GM23338 (cell line): Measurements from ENCODE around the gene HSPA12B. TPM values are rescaled to one million over a fixed set of nuclear protein-coding genes. Genes with fewer than 3 reads are reported as not detected.

Source experiments
- ATAC-seq: fragments of 200-7000 bp; cut with Tn5 transposase; 3 replicates; pipeline ENCODE4 v1.9.1; 2020
- DNase-seq: peaks from one replicate; pipeline ENCODE4 v3.0.0-alpha.2; 2015; ENCODE audit warnings: low spot score
- H2AFZ ChIP-seq: fragments of 200-600 bp; sonication (generic); 2 replicates; pipeline ENCODE4 v1.8.0; 2016; ENCODE audit warnings: antibody characterized with exemption, mild to moderate bottlenecking, moderate library complexity
- H3F3A ChIP-seq: fragments of 200-600 bp; sonication (generic); replicated peaks from 2 replicates; pipeline ENCODE4 v1.8.0; 2017; ENCODE audit warnings: antibody characterized with exemption, mixed run types, low read depth
- H3K27ac ChIP-seq: fragments of 200-600 bp; sonication (generic); 2 replicates; pipeline ENCODE4 v1.6.1; 2016; ENCODE audit warnings: low read depth
- H3K27me3 ChIP-seq: fragments of 200-600 bp; sonication (generic); 2 replicates; pipeline ENCODE4 v1.8.0; 2016; ENCODE audit warnings: mild to moderate bottlenecking, mixed run types, moderate library complexity; ENCODE audit not compliant: insufficient read depth
- H3K36me3 ChIP-seq: fragments of 200-600 bp; sonication (generic); 2 replicates; pipeline ENCODE4 v1.8.0; 2016; ENCODE audit warnings: mild to moderate bottlenecking; ENCODE audit not compliant: insufficient read depth
- H3K4me1 ChIP-seq: fragments of 200-600 bp; sonication (generic); 2 replicates; pipeline ENCODE4 v1.8.0; 2016; ENCODE audit warnings: mild to moderate bottlenecking, moderate library complexity; ENCODE audit not compliant: insufficient read depth
- H3K4me2 ChIP-seq: fragments of 200-600 bp; sonication (generic); 2 replicates; pipeline ENCODE4 v1.7.1; 2017; ENCODE audit warnings: mixed run types
- H3K4me3 ChIP-seq: fragments of 200-600 bp; sonication (generic); 2 replicates; pipeline ENCODE4 v1.6.1; 2016; ENCODE audit warnings: mixed run types
- H3K79me2 ChIP-seq: fragments of 200-600 bp; sonication (generic); replicated peaks from 2 replicates; pipeline ENCODE4 v1.8.0; 2017; ENCODE audit warnings: mild to moderate bottlenecking; ENCODE audit not compliant: insufficient read depth
- H3K9me2 ChIP-seq: fragments of 200-600 bp; sonication (generic); 2 replicates; pipeline ENCODE4 v1.8.0; 2017; ENCODE audit not compliant: insufficient read depth
- H4K20me1 ChIP-seq: fragments of 200-600 bp; sonication (generic); replicated peaks from 2 replicates; pipeline ENCODE4 v1.8.0; 2017; ENCODE audit warnings: mild to moderate bottlenecking; ENCODE audit not compliant: insufficient read depth
- H3K27ac Mint-ChIP-seq: 2 replicates; pipeline ENCODE4 v1.8.0; 2020; ENCODE audit warnings: inconsistent platforms, mild to moderate bottlenecking, moderate library complexity, mixed read lengths
- H3K27me3 Mint-ChIP-seq: 3 replicates; pipeline ENCODE4 v1.8.0; 2022; ENCODE audit warnings: low read depth, mild to moderate bottlenecking, moderate library complexity, mixed read lengths, inconsistent platforms; ENCODE audit not compliant: insufficient read depth, poor library complexity
- H3K36me3 Mint-ChIP-seq: 3 replicates; pipeline ENCODE4 v1.8.0; 2021; ENCODE audit warnings: low read depth, mild to moderate bottlenecking, inconsistent platforms, moderate library complexity, mixed read lengths
- H3K4me1 Mint-ChIP-seq: 3 replicates; pipeline ENCODE4 v1.8.0; 2020; ENCODE audit warnings: mild to moderate bottlenecking, inconsistent platforms, mixed read lengths
- H3K4me3 Mint-ChIP-seq: 3 replicates; pipeline ENCODE4 v1.8.0; 2021; ENCODE audit warnings: moderate library complexity, mild to moderate bottlenecking, inconsistent platforms, mixed read lengths
- H3K9me3 Mint-ChIP-seq: 3 replicates; pipeline ENCODE4 v1.8.0; 2020; ENCODE audit warnings: moderate library complexity, mild to moderate bottlenecking, inconsistent platforms, mixed read lengths
- CREB1 ChIP-seq: fragments of 250-450 bp; sonication (Bioruptor Pico); IDR thresholded peaks from 2 replicates; pipeline ENCODE4 v1.5.0; 2020; ENCODE audit warnings: low read depth, mild to moderate bottlenecking, moderate library complexity
- ETS1 ChIP-seq: IDR thresholded peaks from 2 replicates; pipeline ENCODE4 v1.6.1; 2016; ENCODE audit warnings: antibody characterized with exemption
- EZH2 ChIP-seq: fragments of 200-600 bp; sonication (generic); IDR thresholded peaks from one replicate; pipeline ENCODE4 v1.8.0; 2017; ENCODE audit warnings: antibody characterized with exemption, mild to moderate bottlenecking, low read depth; ENCODE audit not compliant: unreplicated experiment
- EZH2phosphoT487 ChIP-seq: fragments of 200-600 bp; sonication (generic); IDR thresholded peaks from one replicate; pipeline ENCODE4 v1.8.1; 2018; ENCODE audit warnings: antibody characterized with exemption; ENCODE audit not compliant: unreplicated experiment
- JUNB ChIP-seq: IDR thresholded peaks from one replicate; pipeline ENCODE4 v1.6.1; 2016; ENCODE audit warnings: antibody characterized with exemption; ENCODE audit not compliant: unreplicated experiment
- NANOG ChIP-seq: IDR thresholded peaks from 2 replicates; pipeline ENCODE4 v1.6.1; 2016; ENCODE audit warnings: antibody characterized with exemption, borderline replicate concordance
- POLR2AphosphoS5 ChIP-seq: IDR thresholded peaks from 2 replicates; pipeline ENCODE4 v1.6.1; 2016; ENCODE audit warnings: antibody characterized with exemption, low read depth
- STAT1 ChIP-seq: IDR thresholded peaks from one replicate; pipeline ENCODE4 v1.6.1; 2016; ENCODE audit warnings: antibody characterized with exemption; ENCODE audit not compliant: unreplicated experiment
- ZNF114 ChIP-seq: fragments of 250-450 bp; sonication (Bioruptor Pico); IDR thresholded peaks from 2 replicates; pipeline ENCODE4 v1.5.0; 2020; ENCODE audit warnings: mild to moderate bottlenecking, moderate library complexity
- ZNF331 ChIP-seq: fragments of 250-450 bp; sonication (Bioruptor Pico); IDR thresholded peaks from 2 replicates; pipeline ENCODE4 v1.5.0; 2020; ENCODE audit warnings: low read depth, mild to moderate bottlenecking, moderate library complexity
- polyA plus RNA-seq: library from polyadenylated mRNA; unstranded; fragments of >200 nt; fragmentation: Nextera tagmentation; extraction: Ambion mirVana; gene quantifications from 2 replicates; pipeline ENCODE4 v1.2.1, GENCODE V29; 2016
- total RNA-seq: library from RNA; depleted of rRNA; stranded (reverse); fragments of >200 nt; shearing (Covaris generic); gene quantifications from 2 replicates; pipeline ENCODE4 v1.2.3, GENCODE V29; 2014
- TF ChIP-seq, protein P1 (sequence below): fragments of 250-450 bp; sonication (Bioruptor Pico); IDR thresholded peaks from 2 replicates; pipeline ENCODE4 v1.5.0; 2020; ENCODE audit warnings: mild to moderate bottlenecking, moderate library complexity
- TF ChIP-seq, protein P2 (sequence below): IDR thresholded peaks from one replicate; pipeline ENCODE4 v1.6.1; 2018; ENCODE audit warnings: antibody characterized with exemption; ENCODE audit not compliant: unreplicated experiment
- TF ChIP-seq, protein P3 (sequence below), 2 experiments: fragments of 200-600 bp in 1 of 2; sonication (generic) in 1 of 2; conservative IDR thresholded peaks; 2 replicates each; pipeline versions ENCODE4 v1.5.1 to v1.6.1; 2016 to 2017; ENCODE audit warnings: antibody characterized with exemption in 2 of 2, low read depth in 2 of 2, mild to moderate bottlenecking in 2 of 2, moderate library complexity in 1 of 2

Gene HSPA12B
- total and polyA plus RNA-seq, 2 experiments from 2014 or later: 2.8 to 6.5 TPM

GRCh38 chr20:3729378-3729777 lies 3.1 kb upstream of the HSPA12B start:
- H3F3A ChIP-seq: no peaks in the 10 kb centered on the region
- no peaks in the 10 kb centered on the region for H3K9me2 ChIP-seq
- no peak overlapping the region for H2AFZ ChIP-seq
- Mint-ChIP-seq H3K27me3 (peaks cover 33% of the 10 kb centered on the region), H3K9me3 (no peaks in the 10 kb centered on the region; the same call in 1 of the 3 replicates), H3K4me1 (peaks cover 19% of the 10 kb centered on the region), H3K4me3 (no peak overlapping the region), H3K27ac (no peak overlapping the region), H3K36me3 (no peaks in the 10 kb centered on the region; the same call in 2 of the 3 replicates)
- H3K79me2 ChIP-seq: no peaks in the 10 kb centered on the region
- TF ChIP-seq EZH2phosphoT487 (no peak), ETS1 (no peak), NANOG (no peak), EZH2 (no peak), POLR2AphosphoS5 (no peak), CREB1 (CRISPR knock-in tag) (no peak), JUNB (no peak), ZNF114 (CRISPR knock-in tag) (no peak), STAT1 (no peak), ZNF331 (CRISPR knock-in tag) (no peak)
- TF ChIP-seq, protein P1, sequence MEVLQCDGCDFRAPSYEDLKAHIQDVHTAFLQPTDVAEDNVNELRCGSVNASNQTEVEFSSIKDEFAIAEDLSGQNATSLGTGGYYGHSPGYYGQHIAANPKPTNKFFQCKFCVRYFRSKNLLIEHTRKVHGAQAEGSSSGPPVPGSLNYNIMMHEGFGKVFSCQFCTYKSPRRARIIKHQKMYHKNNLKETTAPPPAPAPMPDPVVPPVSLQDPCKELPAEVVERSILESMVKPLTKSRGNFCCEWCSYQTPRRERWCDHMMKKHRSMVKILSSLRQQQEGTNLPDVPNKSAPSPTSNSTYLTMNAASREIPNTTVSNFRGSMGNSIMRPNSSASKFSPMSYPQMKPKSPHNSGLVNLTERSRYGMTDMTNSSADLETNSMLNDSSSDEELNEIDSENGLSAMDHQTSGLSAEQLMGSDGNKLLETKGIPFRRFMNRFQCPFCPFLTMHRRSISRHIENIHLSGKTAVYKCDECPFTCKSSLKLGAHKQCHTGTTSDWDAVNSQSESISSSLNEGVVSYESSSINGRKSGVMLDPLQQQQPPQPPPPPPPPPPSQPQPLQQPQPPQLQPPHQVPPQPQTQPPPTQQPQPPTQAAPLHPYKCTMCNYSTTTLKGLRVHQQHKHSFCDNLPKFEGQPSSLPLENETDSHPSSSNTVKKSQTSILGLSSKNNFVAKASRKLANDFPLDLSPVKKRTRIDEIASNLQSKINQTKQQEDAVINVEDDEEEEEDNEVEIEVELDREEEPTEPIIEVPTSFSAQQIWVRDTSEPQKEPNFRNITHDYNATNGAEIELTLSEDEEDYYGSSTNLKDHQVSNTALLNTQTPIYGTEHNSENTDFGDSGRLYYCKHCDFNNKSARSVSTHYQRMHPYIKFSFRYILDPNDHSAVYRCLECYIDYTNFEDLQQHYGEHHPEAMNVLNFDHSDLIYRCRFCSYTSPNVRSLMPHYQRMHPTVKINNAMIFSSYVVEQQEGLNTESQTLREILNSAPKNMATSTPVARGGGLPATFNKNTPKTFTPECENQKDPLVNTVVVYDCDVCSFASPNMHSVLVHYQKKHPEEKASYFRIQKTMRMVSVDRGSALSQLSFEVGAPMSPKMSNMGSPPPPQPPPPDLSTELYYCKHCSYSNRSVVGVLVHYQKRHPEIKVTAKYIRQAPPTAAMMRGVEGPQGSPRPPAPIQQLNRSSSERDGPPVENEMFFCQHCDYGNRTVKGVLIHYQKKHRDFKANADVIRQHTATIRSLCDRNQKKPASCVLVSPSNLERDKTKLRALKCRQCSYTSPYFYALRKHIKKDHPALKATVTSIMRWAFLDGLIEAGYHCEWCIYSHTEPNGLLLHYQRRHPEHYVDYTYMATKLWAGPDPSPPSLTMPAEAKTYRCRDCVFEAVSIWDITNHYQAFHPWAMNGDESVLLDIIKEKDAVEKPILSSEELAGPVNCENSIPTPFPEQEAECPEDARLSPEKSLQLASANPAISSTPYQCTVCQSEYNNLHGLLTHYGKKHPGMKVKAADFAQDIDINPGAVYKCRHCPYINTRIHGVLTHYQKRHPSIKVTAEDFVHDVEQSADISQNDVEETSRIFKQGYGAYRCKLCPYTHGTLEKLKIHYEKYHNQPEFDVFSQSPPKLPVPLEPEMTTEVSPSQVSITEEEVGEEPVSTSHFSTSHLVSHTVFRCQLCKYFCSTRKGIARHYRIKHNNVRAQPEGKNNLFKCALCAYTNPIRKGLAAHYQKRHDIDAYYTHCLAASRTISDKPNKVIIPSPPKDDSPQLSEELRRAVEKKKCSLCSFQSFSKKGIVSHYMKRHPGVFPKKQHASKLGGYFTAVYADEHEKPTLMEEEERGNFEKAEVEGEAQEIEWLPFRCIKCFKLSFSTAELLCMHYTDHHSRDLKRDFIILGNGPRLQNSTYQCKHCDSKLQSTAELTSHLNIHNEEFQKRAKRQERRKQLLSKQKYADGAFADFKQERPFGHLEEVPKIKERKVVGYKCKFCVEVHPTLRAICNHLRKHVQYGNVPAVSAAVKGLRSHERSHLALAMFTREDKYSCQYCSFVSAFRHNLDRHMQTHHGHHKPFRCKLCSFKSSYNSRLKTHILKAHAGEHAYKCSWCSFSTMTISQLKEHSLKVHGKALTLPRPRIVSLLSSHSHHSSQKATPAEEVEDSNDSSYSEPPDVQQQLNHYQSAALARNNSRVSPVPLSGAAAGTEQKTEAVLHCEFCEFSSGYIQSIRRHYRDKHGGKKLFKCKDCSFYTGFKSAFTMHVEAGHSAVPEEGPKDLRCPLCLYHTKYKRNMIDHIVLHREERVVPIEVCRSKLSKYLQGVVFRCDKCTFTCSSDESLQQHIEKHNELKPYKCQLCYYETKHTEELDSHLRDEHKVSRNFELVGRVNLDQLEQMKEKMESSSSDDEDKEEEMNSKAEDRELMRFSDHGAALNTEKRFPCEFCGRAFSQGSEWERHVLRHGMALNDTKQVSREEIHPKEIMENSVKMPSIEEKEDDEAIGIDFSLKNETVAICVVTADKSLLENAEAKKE: no peak
- TF ChIP-seq, protein P2, sequence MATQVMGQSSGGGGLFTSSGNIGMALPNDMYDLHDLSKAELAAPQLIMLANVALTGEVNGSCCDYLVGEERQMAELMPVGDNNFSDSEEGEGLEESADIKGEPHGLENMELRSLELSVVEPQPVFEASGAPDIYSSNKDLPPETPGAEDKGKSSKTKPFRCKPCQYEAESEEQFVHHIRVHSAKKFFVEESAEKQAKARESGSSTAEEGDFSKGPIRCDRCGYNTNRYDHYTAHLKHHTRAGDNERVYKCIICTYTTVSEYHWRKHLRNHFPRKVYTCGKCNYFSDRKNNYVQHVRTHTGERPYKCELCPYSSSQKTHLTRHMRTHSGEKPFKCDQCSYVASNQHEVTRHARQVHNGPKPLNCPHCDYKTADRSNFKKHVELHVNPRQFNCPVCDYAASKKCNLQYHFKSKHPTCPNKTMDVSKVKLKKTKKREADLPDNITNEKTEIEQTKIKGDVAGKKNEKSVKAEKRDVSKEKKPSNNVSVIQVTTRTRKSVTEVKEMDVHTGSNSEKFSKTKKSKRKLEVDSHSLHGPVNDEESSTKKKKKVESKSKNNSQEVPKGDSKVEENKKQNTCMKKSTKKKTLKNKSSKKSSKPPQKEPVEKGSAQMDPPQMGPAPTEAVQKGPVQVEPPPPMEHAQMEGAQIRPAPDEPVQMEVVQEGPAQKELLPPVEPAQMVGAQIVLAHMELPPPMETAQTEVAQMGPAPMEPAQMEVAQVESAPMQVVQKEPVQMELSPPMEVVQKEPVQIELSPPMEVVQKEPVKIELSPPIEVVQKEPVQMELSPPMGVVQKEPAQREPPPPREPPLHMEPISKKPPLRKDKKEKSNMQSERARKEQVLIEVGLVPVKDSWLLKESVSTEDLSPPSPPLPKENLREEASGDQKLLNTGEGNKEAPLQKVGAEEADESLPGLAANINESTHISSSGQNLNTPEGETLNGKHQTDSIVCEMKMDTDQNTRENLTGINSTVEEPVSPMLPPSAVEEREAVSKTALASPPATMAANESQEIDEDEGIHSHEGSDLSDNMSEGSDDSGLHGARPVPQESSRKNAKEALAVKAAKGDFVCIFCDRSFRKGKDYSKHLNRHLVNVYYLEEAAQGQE: no peak
- TF ChIP-seq, protein P3, sequence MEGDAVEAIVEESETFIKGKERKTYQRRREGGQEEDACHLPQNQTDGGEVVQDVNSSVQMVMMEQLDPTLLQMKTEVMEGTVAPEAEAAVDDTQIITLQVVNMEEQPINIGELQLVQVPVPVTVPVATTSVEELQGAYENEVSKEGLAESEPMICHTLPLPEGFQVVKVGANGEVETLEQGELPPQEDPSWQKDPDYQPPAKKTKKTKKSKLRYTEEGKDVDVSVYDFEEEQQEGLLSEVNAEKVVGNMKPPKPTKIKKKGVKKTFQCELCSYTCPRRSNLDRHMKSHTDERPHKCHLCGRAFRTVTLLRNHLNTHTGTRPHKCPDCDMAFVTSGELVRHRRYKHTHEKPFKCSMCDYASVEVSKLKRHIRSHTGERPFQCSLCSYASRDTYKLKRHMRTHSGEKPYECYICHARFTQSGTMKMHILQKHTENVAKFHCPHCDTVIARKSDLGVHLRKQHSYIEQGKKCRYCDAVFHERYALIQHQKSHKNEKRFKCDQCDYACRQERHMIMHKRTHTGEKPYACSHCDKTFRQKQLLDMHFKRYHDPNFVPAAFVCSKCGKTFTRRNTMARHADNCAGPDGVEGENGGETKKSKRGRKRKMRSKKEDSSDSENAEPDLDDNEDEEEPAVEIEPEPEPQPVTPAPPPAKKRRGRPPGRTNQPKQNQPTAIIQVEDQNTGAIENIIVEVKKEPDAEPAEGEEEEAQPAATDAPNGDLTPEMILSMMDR (conservative IDR thresholded peaks at IDR 0.05; ENCODE audit: low read depth in 2 of 2): no peak
- peaks cover 13% of the 10 kb centered on the region for H3K4me1 ChIP-seq
- no peak overlapping the region for H3K27ac ChIP-seq
- no peak overlapping the region for H3K4me3 ChIP-seq
- no peaks in the 10 kb centered on the region for H4K20me1 ChIP-seq
- DNase-seq (no peak), ATAC-seq (no peak)
- H3K27me3 ChIP-seq: peaks cover 37% of the 10 kb centered on the region
- no peaks in the 10 kb centered on the region for H3K36me3 ChIP-seq
- no peak overlapping the region for H3K4me2 ChIP-seq
